GM19438 (cell line): Measurements from ENCODE around the gene ACAP2.
A peak's percentile ranks its signal among the peaks of the same experiment; 100 is the strongest.
"Not testable (repeated sequence)": the region's sequence is repeated elsewhere in the genome, so short reads cannot be mapped to it uniquely, and the experiment has no call there.

Source experiments
- ATAC-seq: cut with Tn5 transposase; IDR thresholded peaks from one replicate; pipeline ENCODE4 v1.9.1; 2021; ENCODE audit warnings: low read depth; ENCODE audit not compliant: unreplicated experiment

The ACAP2 gene

GRCh38 chr3:195443391-195443989, 670 bp upstream of the ACAP2 start:
- ATAC-seq, result no peak

- ATAC-seq, result peak; percentile 5
These were observed 738 bp downstream of the ACAP2 start for GRCh38 chr3:195441992-195442572.

GRCh38 chr3:195441476-195441991, 1.3 kb downstream of the ACAP2 start:
- ATAC-seq, result no peak

- no peak for ATAC-seq
These were observed 1.8 kb downstream of the ACAP2 start for GRCh38 chr3:195441051-195441450.

- ATAC-seq, result no peak
These were observed 2.4 kb downstream of the ACAP2 start for GRCh38 chr3:195440379-195440778.

GRCh38 chr3:195438371-195438770, 4.4 kb downstream of the ACAP2 start:
- ATAC-seq, result no peak

GRCh38 chr3:195425849-195426248, 17.0 kb downstream of the ACAP2 start:
- no peak for ATAC-seq

- no peak for ATAC-seq
These were observed 19.0 kb downstream of the ACAP2 start for GRCh38 chr3:195423818-195424217.

- no peak for ATAC-seq
These were observed 21.4 kb downstream of the ACAP2 start for GRCh38 chr3:195421400-195421799.

- ATAC-seq, result no peak
These were observed 26.0 kb downstream of the ACAP2 start for GRCh38 chr3:195416795-195417194.

GRCh38 chr3:195411836-195412235, 31.0 kb downstream of the ACAP2 start:
- no peak for ATAC-seq

GRCh38 chr3:195410546-195410945, 32.3 kb downstream of the ACAP2 start:
- ATAC-seq, result no peak

GRCh38 chr3:195407531-195408409, 35.0 kb downstream of the ACAP2 start:
- no peak for ATAC-seq

- no peak for ATAC-seq
These were observed 37.2 kb downstream of the ACAP2 start for GRCh38 chr3:195405651-195406050.

- ATAC-seq, result no peak
These were observed 38.9 kb downstream of the ACAP2 start for GRCh38 chr3:195403841-195404408.

GRCh38 chr3:195403244-195403643, 39.6 kb downstream of the ACAP2 start:
- ATAC-seq, result no peak

- no peak for ATAC-seq
These were observed 40.9 kb downstream of the ACAP2 start for GRCh38 chr3:195401943-195402342.

- ATAC-seq, result not testable (repeated sequence)
These were observed 44.4 kb downstream of the ACAP2 start for GRCh38 chr3:195398460-195398859.

- no peak for ATAC-seq
These were observed 45.3 kb downstream of the ACAP2 start for GRCh38 chr3:195397524-195397923.

- no peak for ATAC-seq
These were observed 47.5 kb downstream of the ACAP2 start for GRCh38 chr3:195395208-195395816.

- no peak for ATAC-seq
These were observed 48.1 kb downstream of the ACAP2 start for GRCh38 chr3:195394700-195395099.
